Vein endothelial cell (primary cell): ENCODE data around the gene MYO6. TPM values are rescaled to one million over a fixed set of nuclear protein-coding genes. Genes with fewer than 3 reads are reported as not detected.

Source experiments
- small RNA-seq: library from RNA; depleted of rRNA; stranded (forward); fragments of <200 nt; gene quantifications from one replicate; pipeline ENCODE3, GENCODE V24; 2012
- total RNA-seq: library from RNA; depleted of rRNA; stranded (reverse); fragments of >200 nt; gene quantifications from 2 replicates; pipeline ENCODE4 v1.2.3, GENCODE V29; 2012

The MYO6 gene
- 27.4 and 36.1 TPM in 2 replicates for total RNA-seq

DNA sequence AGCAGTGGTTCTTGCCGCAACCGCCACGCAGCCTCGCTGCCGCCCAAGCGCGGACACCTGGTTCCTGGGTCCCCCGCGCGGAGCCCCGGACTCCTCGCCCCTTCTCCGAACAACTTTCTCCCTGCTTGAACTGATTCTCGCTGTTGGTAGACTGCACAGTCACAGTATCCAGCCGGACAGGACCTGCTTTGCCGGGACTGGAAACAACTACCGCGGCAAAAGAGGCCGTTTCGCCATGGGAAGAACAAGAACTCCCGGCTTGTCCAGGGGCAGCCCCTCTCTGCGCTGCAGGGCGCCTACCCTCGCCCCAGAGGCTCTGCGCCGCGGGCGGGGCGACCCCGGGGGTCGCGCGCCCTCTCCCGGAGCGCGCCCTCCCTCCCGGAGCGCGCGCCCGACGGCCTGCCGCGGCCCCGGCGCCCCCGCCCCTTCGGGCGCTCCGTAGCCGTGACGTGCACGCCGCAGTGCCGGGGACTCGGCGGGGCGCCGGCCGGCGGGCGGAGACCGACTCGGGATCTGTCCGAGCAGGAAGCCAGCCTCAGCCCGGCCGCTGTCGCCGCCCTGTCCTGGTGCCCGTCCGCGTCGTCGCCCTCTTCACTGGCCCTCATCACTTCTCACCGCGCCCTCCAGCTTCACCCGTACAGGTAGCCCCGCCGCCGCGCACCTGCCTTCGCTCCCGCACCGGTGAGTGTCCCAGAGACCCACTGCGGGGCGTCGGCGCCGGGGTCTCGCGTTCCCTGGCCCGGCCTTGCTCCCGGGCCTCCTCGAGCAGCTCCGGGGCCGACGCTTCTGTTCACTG is at the start of gene MYO6:
TSS of gene MYO6 (plus strand) at position 497 of the 796 bp plus-strand sequence. CDS start 68,309 bp downstream, outside the sequence.

Small RNA genes lying within 50 kb of the gene (small RNA-seq; reads per million reads assigned to genes)
- gene RF00019 (not detected), gene RNA5SP209 (not detected), gene RNU6-155P (not detected)

Other genes starting within 250 kb of the MYO6 start
- 87.2 and 122 TPM in 2 replicates for gene SENP6, start 147.4 kb upstream of the MYO6 start, total RNA-seq